Measurements from ENCODE around the gene GREB1.
A peak's percentile ranks its signal among the peaks of the same experiment; 100 is the strongest.

Gene GREB1

DNA sequence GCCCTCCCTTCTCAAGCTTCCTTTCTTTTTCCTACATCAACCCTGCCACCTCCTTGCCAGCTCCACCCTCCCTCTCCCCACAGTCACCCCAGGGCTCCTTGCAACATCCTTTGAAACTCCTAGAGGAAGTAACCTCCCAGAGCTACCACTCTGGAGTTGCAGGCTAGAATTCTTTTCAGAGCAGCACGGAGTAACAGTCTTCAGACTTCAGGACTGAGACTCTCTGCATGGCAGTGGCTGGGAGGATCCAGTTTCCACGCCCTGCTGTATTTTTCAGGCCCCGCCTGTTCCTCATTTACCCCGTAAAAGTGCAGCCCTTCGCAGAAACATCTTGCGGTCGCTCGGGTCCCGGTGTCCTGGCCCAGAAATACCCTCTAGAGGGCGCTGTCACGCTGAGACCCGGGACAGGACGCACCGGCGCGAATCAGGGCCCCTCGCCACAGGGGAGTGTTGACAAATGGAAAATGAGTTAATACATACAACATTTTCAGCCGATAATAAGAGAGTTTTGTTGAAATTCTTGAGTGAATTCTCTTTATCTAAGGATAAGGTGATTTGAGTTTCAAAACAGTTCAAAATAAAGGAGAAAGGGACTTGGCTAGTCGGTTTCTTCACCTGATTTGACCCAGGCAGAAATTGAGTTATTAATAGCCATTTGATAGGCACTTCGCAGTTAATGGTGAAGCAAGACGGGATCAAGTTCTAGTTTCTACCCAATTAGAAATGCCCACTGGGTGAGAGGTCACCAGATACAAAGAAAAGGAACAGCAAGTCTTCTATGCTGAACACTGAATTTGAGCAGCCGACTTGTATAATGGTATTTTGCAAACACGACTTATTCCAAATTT lies 154.6 kb downstream of the GREB1 start (continued):
- TF ChIP-seq, protein P1, sequence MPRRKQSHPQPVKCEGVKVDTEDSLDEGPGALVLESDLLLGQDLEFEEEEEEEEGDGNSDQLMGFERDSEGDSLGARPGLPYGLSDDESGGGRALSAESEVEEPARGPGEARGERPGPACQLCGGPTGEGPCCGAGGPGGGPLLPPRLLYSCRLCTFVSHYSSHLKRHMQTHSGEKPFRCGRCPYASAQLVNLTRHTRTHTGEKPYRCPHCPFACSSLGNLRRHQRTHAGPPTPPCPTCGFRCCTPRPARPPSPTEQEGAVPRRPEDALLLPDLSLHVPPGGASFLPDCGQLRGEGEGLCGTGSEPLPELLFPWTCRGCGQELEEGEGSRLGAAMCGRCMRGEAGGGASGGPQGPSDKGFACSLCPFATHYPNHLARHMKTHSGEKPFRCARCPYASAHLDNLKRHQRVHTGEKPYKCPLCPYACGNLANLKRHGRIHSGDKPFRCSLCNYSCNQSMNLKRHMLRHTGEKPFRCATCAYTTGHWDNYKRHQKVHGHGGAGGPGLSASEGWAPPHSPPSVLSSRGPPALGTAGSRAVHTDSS (tag by site-specific recombination; IDR thresholded peaks at IDR 0.05), result no peak
- no peak for TF ChIP-seq TSHZ1 (tag by site-specific recombination; IDR thresholded peaks at IDR 0.05; ENCODE audit: borderline replicate concordance)
- TF ChIP-seq CTCF (tag by site-specific recombination; IDR thresholded peaks at IDR 0.05), result peak; percentile 70
- no peak for TF ChIP-seq ZNF560 (tag by site-specific recombination; IDR thresholded peaks at IDR 0.05; ENCODE audit: borderline replicate concordance)
- no peak for TF ChIP-seq RBAK (tag by site-specific recombination; IDR thresholded peaks at IDR 0.05)
- TF ChIP-seq ZNF76 (tag by site-specific recombination; IDR thresholded peaks at IDR 0.05; ENCODE audit: borderline replicate concordance, low read depth), result no peak
- no peak for TF ChIP-seq ZNF837 (tag by site-specific recombination; IDR thresholded peaks at IDR 0.05)
- TF ChIP-seq ZNF140 (tag by site-specific recombination; IDR thresholded peaks at IDR 0.05), result no peak
- TF ChIP-seq SP3 (tag by site-specific recombination; IDR thresholded peaks at IDR 0.05), result no peak
- no peak for TF ChIP-seq ZNF132 (tag by site-specific recombination; IDR thresholded peaks at IDR 0.05; ENCODE audit: borderline replicate concordance)
- TF ChIP-seq SALL2 (tag by site-specific recombination; IDR thresholded peaks at IDR 0.05; ENCODE audit: borderline replicate concordance), result no peak
- TF ChIP-seq ZNF510 (tag by site-specific recombination; IDR thresholded peaks at IDR 0.05; ENCODE audit: insufficient replicate concordance), result no peak
- no peak for TF ChIP-seq INSM2 (tag by site-specific recombination; IDR thresholded peaks at IDR 0.05)
- TF ChIP-seq ZNF785 (tag by site-specific recombination; IDR thresholded peaks at IDR 0.05), result no peak
- peak; percentile 27; the same call in 1 of the 2 replicates for TF ChIP-seq KLF1 (tag by site-specific recombination; IDR thresholded peaks at IDR 0.05)
- TF ChIP-seq ZFP37 (tag by site-specific recombination; IDR thresholded peaks at IDR 0.05), result 0 out of 2 replicates have a peak, but pooled peaks have one; percentile 42
- 0 out of 2 replicates have a peak, but pooled peaks have one; percentile 40 for TF ChIP-seq ZEB2 (tag by site-specific recombination; IDR thresholded peaks at IDR 0.05)
- TF ChIP-seq, protein P2, sequence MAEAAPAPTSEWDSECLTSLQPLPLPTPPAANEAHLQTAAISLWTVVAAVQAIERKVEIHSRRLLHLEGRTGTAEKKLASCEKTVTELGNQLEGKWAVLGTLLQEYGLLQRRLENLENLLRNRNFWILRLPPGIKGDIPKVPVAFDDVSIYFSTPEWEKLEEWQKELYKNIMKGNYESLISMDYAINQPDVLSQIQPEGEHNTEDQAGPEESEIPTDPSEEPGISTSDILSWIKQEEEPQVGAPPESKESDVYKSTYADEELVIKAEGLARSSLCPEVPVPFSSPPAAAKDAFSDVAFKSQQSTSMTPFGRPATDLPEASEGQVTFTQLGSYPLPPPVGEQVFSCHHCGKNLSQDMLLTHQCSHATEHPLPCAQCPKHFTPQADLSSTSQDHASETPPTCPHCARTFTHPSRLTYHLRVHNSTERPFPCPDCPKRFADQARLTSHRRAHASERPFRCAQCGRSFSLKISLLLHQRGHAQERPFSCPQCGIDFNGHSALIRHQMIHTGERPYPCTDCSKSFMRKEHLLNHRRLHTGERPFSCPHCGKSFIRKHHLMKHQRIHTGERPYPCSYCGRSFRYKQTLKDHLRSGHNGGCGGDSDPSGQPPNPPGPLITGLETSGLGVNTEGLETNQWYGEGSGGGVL (tag by site-specific recombination; IDR thresholded peaks at IDR 0.05), result no peak
- TF ChIP-seq ZNF626 (tag by site-specific recombination; IDR thresholded peaks at IDR 0.05), result no peak
- no peak for TF ChIP-seq KLF10 (tag by site-specific recombination; IDR thresholded peaks at IDR 0.05)
